Hematopoietic multipotent progenitor cell treated with erythropoietin and hydrocortisone succinate and interleukin-3 and kit ligand, for 4 days (in vitro differentiated cells): ENCODE measurements around the gene FLCN.

Experiments used
- DNase-seq: peaks from one replicate; pipeline ENCODE4 v3.0.0-alpha.2; 2015

FLCN gene

DNA sequence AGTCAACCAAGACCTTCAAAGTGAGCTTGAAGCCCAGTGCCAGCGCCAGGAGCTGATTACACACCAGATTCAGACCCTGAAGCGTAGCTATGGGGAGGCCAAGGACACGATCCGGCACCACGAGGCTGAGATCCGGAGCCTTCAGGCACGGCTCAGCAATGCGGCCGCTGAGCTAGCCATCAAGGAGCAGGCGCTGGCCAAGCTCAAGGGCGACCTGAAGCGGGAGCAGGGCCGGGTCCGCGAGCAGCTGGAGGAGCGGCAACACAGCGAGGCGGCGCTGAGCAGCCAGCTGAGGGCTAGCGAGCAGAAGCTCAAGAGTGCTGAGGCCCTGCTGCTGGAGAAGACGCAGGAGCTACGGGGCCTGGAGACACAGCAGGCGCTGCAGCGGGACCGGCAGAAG, 72.8 kb downstream of the FLCN start:
- no peak for DNase-seq
